HG03097 (cell line): Measurements from ENCODE around the gene EVC.
"Not testable (repeated sequence)": the region's sequence is repeated elsewhere in the genome, so short reads cannot be mapped to it uniquely, and the experiment has no call there.

Source experiments
- ATAC-seq: cut with Tn5 transposase; IDR thresholded peaks from one replicate; pipeline ENCODE4 v1.9.1; 2021; ENCODE audit not compliant: unreplicated experiment, low FRiP score

Gene EVC

DNA sequence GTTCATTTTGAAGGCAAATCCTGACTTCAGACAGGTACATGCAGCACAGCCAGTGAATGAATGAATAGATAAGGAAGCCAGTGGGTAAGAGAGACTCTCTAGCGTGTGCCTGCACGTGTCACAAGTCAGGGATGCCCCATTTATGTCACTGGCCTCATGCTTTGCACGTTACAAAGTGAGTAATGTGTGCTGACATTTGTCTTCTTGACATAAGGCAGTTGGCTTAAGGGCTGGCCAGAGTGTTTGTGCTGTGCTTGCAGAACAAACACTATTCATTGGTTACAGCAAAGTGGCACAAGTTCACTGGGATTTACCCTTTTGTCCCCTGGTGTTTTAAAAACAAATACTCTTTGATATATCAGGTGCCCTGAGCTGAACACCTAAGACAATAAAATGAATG, 125.9 kb downstream of the EVC start:
- ATAC-seq, result no peak

DNA sequence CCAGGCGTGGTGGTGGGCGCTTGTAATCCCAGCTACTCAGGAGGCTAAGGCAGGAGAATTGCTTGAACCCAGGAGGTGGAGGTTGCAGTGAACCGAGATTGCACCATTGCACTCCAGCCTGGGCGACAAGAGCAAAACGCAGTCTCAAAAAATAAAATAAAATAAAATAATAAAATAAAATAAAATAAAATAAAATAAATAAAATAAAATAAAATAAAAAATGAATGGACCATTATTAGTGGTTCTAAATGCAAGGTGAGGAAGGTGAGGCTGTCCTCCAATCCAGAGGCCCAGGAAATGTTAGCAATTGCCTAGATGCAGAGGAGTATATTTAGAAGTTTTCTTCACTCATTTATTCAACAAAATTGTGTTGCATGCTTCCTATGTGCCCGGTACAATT, 126.5 kb downstream of the EVC start:
- not testable (repeated sequence) for ATAC-seq

DNA sequence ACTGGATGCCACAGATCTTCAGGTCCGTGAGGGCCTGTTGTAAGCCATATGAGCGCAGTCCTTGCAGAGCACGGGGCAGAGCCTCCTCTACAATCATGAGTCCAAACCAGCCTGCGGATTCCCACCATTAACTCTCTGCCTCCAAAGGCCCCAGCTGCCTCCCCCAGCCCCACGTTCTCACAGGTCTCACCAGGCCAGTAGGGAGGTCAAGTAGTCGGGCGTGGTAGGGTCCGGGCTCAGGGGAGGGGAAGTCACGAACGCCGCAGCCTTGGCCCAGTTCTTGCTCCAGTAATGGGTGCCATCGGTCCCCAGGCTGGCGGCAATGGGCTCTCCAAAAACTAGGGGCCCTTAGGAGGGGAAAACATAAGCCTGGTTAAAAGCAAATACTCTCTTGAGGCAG, 128.3 kb downstream of the EVC start:
- ATAC-seq, result no peak

DNA sequence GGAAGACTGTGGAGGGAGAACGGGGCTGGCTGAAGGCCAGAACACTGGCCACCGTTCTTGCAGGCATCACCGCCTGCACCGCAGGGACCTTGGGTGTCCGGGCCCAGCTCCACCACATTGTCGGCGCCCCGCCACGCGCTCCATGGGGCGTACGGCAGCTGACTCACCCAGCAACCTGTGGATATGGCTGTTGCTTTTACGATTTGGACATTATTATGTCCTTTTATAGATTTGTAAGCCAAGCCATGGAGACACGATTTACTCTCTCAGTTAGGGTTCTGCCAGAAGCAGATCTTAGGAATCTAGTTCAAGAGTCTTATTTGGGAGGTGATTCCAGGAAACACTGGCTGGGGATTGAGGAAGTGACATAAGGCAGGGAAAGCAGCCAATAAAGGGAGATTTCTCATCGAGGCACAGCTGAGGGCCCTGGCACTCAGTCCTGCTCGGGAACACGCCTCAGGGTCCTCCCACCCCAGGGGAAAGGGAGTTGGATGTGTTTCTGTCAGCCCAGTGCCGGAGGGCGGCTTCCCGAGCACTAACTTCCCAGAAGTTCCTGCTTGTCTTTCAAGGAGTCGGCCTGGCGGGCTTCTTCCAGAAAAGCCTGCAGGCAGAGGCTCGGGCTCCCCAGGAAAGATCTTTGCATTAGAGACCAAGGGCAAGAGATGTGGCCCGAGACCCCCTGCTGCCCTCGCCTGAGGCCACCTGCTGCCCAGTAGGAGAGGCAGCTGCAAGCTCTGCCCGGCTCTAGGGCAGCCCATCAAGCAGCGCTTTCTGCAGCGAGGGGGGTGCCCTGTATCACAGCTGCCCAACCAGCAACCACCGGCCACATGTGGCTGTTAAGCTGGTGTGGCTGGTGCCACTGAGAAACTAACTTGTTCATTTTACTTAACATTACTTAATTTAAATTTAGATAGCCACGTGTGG, 129.0 kb downstream of the EVC start:
- ATAC-seq, result no peak

DNA sequence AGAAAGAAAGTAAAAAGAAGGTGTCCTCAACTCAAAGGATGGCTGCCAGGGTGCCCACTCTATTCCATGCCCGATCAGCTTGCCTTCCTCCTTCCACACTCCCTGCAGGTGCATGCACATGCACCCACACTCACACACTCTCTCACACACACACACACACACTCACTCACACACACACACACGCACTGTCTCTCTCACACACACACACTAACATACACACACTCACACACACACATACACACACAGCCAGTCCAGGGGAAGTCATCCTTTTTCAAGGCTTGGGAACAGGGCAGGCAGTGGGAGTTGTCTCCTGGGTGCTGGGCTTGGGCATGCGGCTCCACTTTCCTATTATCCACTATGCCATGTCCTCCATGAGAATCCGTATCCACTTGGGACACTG, 131.5 kb downstream of the EVC start:
- no peak for ATAC-seq

DNA sequence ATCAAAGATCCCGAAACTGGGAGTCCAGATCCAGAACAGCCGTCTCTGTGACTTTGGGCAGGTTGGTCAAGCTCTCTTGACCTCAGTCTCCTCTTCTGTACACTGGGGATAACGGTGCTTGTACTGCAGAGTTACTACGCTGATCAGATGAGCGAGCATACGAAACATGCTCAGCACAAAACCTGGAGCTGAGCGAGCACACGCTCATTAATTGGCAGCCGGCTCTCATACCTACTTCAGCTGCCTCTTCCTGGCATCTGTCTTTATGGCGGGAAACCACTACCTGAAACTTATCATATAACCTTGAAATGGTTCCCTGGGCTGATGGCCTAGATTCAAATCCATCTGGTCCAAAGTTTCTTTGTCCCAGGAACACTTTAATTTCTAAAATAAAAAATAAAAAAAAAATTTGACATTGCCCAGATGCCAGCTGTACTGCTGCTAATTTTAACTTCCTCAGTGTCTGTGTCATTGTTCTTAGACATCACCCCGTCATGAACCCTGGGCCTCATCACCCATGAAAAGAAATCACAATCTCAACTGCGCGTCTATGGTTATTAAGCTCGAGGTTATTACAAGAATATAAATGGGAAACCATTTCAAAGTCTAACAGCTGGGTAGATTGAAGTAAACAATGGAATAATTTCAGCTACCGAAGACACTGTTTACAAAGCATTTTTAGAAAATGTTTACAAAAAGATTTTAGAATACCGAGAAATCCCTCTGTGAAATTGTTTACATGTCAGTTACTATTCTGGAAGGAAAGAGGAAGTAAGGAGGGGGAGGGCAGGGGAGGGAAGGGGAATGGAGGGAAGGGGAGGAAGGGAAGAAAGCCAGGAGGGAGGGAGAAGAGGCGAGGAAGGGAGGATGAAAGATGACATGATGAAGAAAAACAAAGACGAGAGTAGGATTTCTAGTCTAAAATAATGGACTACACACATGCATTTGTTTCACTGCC, 132.9 kb downstream of the EVC start:
- ATAC-seq, result no peak

DNA sequence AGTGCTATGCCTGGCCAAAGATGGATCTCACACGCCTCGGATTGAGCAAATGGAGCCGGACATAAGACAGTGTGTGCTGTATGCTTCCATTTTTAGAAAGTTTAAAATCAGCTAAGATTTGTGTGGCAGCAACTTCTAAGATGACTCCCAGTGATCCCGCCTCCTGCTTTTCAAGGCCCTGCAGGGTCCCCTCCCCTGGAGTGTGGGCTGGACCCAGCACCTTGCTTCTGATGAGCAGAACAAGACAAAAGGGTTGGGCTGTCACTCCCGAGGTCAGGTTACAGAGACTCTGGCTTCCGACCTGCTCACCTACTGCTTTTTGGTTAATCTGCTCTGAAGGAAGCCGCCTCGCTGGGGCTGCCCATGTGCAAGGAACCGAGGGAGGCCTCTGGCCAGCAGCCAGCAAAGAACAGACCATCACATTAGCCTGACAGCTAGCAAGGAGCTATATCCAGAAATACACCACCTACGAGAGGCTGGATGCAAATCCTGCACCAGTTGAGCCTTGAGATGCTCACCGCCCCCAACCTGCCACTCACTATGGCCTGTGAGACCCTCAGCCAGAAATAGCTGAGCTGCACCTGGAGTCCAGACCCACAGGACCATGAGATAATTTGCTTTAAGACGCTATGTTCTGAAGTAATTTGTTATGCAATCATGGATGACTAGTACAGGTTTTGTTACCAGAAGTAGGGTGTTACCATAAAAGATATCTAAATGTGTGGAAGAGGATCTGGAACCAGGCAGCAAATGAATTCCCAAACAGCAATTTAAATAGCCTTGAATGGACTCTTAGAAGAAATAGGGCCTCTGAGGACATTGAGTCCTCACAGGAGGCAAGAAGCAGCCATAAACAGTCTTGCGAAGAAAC, 134.3 kb downstream of the EVC start:
- no peak for ATAC-seq

DNA sequence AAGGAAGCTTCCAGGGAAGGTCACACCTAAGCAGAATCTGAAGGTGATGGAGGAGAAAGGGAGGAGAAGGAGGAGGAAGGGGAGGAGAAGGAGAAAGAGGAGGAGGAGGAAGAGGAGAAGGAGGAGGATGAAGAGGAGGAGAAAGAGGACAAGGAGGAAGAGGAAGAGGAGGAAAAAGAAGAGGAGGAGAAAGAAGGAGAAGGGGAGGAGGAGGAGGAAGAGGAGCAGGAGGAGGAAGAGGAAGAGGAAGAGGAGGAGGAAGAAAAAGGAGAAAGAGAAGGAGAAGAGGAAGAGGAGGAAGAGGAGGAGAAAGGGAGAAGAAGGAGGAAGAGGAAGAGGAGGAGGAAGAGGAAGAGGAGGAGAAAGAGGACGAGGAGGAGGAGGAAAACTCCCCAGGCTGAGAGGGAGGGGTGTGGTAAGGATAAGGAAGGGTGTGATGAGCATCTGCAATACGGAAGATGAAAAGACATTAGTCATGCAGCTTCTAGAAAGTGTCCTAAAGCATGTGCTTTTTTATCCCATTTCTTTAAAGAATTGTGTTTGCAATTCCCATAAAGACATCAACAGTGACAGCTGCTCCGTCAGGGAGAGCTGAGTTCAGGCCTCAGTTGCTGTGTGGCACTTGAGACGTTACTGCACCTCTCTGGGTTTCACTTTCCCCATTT, 140.8 kb downstream of the EVC start:
- ATAC-seq, result no peak

DNA sequence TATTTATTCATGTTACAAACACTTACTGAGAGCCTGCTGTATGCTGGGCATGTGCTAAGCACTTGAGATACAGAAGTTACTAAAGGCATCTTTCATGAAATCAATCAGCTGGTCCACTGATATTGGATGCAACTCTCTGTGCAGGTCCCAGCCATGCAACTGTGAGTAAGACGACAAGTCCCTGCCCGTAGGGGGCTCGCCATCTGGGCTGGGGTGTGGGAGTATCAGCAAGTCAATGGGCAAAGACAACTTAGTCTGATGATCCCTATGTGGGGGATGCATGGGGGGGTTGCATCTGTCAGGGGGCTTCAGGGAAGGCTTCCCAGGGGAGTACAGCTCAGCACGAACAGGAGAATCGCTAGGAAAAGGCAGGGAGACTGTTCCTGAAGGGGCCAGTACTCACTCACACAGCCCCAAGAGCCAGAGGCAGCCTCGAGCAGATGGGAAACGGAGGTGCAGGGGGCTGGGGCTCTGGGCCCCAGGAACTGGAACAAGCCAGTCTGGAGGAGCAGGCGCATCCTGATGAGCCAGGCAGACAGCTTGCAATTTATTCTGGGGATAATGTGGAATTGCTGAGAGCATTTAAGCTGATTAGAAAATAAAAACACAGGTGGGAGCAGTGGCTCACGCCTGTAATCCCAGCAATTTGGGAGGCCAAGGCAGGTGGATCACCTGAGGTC, 141.7 kb downstream of the EVC start:
- no peak for ATAC-seq

DNA sequence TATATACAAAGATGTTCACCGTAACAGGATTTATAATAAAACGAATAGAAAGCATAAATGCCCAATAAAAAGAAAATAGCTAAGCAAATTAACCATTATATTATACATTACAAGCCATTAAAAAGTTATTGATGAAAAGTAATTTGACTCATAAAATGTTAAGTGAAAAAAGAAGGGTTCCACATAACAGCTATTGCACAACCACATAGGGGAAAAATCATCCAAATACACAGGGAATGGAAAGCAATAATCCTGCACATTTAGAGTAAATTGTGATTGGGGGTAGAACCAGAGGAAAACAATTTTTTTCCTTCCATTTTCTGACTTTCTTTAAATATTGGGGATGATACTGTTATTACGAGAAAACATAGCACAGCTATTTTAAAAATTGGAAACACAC, 143.9 kb downstream of the EVC start:
- ATAC-seq, result no peak

DNA sequence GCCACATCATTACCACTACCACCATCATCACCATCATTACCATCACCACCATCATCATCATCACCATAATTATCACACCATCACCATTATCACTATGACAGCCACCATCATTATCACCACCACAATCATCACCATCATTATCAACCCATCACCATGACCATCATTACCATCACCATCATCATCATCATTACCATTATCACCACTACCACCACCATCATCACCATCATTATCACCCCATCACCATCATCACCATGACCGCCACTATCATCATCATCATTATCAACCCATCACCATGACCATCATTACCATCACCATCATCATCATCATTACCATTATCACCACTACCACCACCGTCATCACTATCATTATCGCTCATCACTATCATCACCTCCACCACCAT, 145.4 kb downstream of the EVC start:
- not testable (repeated sequence) for ATAC-seq

DNA sequence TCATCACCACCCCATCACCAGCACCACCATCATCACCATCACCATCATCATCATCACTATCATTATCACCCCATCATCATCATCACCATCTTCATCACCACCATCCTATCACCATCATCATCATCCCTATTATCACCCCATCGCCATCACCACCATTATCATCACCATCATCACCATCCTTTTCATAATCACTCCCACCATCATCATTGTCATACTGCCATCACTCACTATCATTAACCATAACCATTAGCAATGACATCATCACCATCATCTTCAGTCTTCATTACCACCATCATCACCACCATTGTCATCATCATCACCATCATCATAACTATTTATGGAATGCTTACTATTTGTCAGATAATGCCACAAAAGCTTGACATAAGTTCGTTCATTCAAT, 146.2 kb downstream of the EVC start:
- no peak for ATAC-seq

DNA sequence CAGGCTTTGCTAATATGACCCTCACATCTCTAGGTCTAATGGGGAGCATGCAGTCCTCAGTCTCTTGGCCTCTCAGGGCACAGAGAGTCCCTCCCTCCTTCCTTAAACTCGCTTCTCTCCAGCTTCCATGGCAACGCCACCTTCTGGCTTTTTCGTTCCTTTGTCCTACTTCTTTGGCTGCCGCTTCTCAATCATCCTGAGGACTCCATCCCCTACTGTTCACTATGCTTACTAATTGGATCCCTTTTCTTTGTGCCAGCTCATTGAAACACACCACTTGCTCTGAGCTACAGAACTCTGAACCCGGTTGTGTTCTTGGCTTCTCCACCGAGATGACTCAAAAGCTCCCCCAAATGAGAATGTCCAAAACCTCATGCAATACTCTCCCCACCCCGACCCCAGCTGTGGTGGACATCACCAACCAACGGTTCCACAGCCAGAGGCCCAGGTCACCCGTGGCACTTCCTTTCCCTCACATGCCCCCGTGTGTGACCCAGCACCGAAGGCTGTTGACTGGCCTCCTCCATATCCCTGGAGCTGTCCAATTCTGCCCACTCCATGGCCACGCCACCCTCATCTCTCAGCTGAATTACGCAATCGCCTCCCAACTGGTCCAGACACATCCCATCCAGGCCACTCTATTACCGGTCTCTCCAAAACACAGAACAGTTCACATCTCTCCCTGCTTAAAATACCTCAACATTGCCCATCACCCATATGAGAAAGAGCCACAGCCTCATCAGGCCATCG, 147.2 kb downstream of the EVC start:
- no peak for ATAC-seq

DNA sequence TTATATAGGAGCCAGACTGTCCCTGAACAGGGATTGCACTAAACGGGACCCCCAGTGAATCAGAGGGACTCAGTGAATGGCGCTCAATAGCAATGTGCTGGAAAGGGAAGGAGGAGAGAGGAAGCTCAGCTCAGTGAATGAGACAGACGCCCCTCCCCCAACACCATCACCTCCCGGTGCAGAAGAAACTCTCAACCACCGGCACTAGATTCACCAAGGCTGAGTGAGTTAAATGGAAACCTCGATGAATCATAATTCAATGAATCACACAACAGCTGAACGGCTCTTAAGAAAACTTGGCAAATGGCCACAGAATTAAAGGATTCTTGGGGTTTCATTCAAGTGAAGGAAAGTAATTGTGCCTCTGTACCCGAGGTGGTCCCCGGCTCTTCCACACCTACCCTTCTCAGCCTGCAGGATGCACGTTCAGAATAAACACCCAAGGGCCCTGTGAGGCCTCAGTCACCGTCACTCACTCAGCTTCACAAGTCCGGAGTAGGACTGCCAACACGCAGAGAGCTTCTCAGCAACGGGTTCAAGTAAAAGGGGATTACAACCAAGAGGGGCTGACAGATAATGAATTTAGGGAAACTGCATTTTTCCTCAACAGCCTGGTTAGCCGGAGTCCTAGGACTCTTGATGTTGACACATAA, 152.6 kb downstream of the EVC start:
- no peak for ATAC-seq
